HG03045 (cell line): Measurements from ENCODE around the gene HOMER3.
"Not testable (repeated sequence)": the region's sequence is repeated elsewhere in the genome, so short reads cannot be mapped to it uniquely, and the experiment has no call there.

Source experiments
- ATAC-seq: cut with Tn5 transposase; IDR thresholded peaks from one replicate; pipeline ENCODE4 v1.9.1; 2021; ENCODE audit warnings: mild to moderate bottlenecking, moderate library complexity; ENCODE audit not compliant: unreplicated experiment

HOMER3 gene

DNA sequence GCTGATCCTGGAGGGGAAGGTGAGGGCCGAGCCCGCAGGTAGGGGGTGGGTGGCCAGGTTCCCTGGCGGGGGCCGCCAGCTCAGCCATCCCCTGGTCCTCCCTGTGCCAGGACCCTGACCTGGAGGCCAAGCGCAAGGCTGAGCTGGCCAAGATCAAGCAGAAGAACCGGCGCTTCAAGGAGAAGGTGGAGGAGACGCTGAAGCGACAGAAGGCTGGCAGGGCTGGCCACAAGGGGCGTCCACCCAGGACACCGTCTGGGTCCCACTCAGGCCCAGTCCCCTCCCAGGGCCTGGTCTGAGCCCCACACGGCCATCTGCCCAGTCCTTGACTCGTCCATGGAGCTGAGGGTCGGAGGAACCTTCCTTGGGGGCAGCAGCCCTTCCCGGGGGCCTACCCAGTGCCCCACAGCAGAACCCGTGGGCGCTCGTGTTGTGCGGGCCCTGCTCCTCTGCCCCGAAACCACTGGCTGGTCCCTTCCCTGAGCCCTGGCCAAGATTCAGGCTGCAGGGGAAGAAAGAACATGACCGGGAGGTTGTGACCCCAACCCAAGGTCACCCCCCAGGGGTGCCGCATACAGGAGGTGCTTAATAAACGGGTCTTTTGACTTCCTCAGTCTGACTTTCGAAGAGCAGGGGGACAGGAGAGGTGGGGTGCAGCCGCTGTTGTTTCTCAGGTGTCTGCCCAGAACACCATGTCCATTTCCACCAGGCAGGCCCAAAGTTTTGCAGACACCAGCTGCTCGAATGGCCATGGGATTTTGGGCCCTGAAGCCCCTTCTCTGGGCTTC, 12.8 kb downstream of the HOMER3 start:
- no peak for ATAC-seq

DNA sequence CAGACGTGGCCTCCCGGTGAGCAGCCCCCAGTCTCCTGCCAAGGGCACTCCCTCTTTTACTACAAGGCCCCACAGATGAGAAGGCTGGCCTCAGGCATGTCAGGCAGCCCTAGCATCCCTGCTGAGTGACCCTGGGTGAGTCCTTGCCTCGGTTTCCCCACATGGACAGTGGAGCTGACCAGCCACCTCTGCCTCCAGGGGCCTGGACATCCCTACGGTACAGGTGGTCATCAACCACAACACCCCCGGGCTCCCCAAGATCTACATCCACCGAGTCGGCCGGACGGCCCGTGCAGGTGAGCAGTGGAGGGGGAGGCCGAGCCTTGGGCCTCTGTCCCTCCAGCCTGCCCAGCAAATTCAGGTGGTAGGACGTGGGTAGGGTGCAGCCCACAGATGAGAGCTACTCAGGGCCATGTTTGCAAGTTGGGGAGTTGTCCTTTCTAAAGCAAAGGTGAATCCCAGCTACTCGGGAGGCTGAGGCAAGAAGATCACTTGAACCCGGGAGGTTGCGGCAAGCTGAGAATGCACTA, 16.3 kb downstream of the HOMER3 start:
- ATAC-seq, result no peak

DNA sequence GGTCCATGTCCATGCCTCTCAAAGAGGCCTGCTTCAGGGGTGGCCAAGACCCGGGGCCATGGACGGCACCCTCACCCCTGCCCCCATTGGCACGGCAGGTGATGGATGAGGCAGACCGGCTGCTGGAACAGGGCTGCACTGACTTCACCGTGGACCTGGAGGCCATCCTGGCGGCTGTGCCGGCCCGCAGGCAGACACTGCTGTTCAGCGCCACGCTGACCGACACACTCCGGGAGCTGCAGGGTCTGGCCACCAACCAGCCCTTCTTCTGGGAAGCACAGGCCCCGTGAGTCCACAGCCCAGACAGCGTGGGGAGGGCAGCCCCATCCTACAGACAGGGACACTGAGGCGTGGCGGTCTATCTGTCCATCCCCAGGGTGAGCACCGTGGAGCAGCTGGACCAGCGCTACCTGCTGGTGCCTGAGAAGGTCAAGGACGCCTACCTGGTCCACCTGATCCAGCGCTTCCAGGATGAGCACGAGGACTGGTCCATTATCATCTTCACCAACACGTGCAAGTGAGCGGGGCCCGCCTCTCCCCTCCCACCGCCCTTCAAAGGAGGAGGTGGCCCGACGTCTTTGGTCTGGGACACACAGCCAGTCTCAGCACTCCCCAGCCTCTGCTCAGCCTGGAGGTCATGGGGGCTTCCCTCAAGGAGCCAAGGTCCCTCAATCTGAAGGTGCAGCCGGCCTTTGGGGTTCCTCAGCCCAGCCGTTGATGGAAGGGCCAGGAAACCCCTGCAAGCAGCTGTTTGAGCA, 18.6 kb downstream of the HOMER3 start:
- no peak for ATAC-seq

DNA sequence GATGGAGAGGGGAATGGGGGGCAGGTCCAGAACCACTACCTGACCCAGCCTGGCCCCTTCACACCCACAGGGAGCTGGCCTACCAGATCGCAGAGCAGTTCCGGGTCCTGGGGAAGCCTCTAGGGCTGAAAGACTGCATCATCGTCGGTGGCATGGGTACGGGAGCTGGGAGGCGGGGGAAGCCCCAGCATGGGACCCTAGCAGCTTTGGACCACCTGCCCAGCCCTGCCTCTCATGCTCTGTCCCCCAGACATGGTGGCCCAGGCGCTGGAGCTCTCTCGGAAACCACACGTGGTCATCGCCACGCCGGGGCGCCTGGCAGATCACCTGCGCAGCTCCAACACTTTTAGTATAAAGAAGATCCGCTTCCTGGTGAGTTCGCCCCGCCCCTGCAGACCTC, 19.4 kb downstream of the HOMER3 start:
- ATAC-seq, result no peak

DNA sequence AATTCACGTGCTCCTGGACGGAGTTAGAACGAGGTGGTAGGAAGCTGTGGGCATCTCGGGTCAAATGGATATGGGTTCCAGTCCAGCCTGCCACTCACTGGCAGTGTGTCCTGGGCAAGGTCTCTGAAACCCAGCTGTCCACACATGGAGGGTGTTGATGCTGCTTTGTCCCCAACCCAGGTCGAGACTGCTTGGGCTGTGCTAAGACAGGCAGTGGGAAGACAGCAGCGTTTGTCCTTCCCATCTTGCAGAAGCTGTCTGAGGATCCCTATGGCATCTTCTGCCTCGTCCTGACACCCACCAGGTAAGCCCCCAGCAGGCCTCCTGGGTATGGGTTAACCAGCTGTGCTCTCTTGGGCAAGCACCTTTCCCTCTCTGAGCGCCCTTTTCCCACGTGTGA, 20.6 kb downstream of the HOMER3 start:
- ATAC-seq, result no peak

DNA sequence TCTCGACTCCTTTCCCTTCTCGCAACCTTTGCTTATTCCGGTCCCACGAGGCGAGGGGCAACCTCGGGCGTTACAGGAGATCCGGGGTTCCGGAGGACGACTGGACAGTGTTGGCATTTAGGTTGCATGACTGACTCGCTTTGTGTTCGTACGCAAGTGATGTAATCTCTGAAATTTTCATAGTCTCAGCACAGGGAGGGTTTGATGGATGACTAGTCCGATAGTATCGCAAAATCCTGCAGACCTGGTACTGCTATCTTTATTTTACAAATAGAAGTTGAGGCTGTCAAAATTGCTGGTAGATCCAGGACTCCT, 21.2 kb downstream of the HOMER3 start:
- ATAC-seq, result no peak

DNA sequence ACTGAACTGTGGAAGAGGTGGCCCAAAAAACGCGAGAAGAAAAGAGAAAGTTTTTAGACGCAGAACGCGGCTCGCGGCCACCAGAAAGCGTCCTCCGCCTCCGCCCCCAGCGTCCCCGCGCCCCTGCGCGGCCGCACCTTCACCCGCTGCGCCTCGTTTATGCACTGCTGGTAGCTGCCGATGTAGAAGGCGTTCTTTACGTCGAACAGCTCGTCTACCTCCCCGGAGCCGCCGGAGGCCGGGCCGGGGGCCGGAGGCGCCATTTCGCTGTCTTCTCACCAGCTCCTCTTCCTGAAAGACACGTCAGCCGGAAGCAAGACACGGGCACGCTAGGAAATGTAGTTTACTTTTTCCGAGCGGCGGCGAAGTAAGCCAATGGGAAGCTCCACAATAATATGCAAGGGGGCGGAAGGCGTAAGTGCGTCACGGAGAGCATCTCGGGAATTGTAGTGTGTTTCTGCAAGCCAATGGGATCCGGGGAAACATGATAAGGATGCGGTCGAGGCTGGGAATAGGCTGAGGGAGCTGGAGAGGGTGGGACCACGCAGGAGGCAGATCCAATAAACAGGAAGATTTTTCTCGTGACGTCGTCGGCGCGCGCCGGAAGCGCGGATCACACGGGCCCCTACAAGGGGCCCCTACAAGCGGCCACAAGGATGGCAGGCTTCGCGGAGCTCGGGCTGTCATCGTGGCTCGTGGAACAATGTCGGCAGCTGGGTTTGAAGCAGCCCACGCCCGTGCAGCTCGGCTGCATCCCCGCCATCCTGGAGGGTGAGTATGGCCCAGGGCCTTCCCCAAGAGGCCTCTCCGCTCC, 21.7 kb downstream of the HOMER3 start, which contains the start of the genes COPE and DDX49:
Gene COPE, minus strand, starts transcription at position 302 of the 814 bp plus-strand sequence. Its CDS starts 39 bp downstream, at position 263.
Gene DDX49, plus strand, starts transcription at position 630 of the 814 bp plus-strand sequence. Its CDS starts 27 bp downstream, at position 657.
- peak; percentile 91 for ATAC-seq

DNA sequence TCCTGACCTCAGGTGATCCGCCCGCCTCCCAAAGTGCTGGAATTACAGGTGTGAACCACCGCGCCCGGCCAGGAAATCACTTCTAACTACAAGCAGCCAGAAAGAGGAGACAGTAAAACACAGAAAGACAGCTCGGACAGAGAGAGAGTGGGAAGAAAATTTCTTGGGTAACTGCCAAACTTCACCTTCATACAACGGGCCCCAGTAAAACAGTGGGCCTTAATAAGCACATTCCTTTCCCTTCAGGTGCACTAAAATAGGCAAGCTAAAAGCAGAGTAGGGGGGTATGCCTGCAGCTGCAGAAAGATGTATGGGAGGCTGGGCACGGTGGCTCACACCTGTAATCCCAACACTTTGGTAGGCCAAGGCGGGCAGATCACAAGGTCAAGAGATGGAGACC, 23.4 kb downstream of the HOMER3 start:
- not testable (repeated sequence) for ATAC-seq

DNA sequence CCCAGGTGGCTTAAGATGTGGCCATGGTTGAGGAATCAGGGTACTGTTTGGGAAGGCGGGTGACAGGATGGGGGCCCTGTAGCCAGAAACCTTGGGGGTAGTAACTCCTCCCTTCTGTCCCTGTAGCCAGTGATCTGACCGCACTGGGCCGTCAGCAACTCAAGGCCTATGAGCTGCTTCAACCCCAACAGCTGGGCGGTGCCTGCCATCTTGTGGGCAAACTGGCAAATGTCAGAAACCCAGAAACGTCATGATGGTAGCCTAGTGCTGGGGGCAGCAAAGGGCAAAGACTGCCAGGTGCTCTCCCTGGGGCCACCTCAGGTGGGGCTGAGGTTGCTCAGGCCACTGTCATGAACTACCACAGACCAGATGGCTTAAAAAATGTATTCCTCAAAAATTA, 25.4 kb downstream of the HOMER3 start:
- ATAC-seq, result no peak

DNA sequence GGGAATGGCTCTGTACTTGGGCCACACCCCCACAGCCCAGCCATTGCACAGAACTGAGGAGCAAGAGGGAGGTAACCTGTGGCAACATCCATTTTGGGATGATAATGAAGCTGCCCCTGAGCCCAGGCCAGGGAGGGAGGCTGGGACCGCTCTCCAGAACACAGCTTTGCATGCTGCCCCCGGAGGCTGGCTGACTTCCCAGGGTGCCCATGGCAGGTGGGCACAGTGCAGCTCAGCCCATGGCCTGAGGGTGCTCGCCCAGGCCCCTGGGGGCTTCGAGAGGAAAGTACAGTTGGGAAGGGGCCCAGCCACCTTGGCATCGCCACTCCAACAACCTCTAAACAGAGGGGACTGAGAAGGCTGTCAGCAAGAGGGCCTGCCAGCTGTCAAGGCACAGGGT, 27.6 kb downstream of the HOMER3 start:
- no peak for ATAC-seq

DNA sequence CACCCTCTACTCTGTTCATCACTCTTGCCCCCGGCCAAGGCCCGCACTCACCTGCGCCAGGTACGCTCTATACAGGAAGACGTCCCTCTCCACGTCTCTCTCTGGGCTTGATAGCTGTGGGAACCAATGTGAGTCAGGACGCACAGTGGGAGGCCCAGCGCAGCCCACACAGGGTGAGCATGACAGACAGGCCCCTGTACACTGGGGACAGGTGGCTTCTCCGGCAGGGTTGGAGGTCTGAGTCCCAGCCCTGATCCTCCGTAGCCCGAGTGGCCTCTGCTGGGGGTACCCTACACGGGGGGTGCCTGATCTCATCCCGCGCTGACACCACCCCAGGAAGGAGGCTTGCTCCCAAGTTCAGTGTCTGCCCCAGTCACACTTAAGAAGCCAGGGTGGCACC, 28.1 kb downstream of the HOMER3 start:
- no peak for ATAC-seq

DNA sequence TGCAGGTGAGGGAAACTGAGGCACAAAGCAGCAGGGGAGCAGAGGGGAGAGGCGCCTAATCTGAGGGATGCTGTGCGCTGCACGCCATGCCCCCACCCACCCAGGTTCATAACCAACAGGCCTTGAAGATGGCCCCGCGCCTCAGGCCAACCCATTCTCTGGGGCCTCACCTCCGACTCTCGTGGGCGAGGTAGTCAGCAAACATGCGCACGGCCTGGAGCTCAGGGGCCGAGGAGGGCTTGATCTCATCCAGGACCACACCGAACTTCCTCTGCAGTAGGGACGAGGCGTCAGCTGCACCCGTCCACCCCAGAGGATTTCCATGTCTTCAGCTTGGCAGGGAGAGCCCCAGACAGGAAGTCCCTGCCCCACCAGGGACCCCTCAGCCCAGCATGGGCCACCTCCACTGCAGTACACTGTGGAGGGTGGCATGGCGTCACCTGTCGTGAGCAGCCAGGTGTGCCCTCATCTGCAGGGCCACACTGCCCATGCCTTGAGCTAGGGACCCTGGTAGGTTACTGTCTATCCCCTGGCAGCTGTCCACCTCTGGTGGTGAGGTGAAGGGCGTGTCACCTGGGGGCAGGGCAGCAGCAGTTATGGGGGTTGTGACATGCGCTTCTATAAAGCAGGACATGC, 30.1 kb downstream of the HOMER3 start:
- no peak for ATAC-seq

DNA sequence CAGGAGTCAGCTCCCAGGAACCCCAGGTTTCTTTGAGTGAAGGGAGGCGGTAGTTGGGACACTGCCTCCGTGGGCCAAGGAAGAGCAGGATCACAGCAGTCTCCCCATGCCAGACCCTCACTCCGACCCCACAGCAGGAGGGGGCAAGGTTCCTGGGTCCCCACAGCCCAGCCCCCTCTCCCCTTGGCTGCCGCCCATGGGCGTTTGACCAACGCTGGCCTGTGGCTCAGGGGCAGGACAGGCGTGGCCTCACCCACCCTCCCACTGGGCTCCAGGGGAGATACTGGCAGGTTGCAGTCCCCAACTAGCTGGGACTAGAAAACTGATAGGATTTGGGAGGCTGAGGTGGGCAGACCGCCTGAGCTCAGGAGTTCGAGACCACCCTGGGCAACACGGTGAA, 31.0 kb downstream of the HOMER3 start:
- no peak for ATAC-seq

DNA sequence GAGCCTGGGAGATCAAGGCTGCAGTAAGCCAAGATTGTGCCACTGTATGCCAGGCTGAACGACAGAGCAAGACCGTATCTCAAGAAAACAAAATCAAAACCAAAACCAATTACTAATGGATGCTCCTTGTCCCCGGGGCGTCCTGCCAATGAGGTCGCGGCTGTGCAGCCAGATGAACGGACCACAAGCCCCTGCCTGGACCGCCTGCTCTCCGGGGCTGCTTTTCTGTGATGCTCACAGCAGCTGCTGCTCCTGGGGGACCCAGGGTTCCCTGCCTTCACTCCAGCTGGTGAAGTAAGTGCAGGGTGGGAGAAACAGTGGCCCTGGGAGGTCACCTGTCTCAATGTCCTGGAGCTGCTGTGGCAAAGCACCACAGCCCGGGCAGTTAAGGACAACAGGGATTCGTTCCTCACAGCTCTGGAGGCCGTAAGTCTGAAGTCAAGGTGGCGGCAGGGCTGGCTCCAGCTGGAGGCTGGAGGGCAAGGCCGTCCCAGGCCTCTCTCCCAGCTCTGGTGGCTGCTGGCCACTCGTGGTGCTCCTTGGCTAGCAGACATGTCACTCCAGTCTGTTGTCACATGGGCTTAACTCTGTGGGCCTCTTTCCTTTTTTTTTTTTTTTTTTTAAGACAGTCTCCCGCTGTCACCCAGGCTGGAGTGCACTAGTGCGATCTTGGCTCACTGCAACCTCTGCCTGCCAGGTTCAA, 31.9 kb downstream of the HOMER3 start:
- no peak for ATAC-seq

DNA sequence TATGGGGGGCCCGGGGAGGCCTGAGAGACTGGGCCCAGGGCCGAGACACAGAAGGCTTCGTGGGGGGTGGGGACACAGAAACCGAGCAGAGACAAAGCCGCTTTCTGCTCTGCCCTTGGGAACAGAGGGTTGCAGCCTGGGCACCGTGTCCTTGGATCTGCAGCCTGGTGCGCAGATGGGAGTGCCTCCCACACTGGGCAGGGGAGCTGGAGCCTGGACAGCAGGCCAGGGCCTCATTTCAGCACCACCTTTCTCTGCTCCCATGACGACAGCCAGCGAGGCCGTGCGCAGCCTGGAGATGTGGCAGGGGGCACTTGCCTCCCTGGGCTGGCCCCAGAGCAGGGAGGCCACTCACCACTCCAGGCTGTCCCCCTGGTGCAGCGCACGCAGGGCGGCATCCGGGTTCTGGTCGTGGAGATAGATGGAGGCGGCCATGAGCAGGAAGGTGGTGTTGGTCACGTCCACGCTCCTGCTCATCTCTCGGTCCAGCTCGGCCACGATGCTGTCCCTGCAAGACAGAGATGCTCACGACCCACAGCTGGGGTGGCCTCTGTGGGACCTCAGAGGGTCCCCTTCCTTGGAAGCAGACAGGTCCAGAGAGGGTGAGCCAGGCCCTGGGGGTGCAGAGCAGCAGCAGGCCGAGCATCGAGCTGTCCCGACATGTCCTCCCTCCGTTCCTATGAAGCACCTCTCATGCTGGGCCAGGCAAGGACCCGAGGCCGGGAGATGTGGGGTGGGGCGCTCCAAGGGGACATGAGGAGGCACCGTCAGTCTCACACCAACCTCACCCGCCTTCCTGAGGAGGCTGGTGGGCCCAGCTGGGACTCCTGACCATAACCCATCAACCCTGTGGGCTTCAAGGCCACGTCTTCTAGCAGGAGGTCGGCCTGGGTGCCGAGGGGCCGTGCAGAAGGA, 34.2 kb downstream of the HOMER3 start:
- ATAC-seq, result no peak

DNA sequence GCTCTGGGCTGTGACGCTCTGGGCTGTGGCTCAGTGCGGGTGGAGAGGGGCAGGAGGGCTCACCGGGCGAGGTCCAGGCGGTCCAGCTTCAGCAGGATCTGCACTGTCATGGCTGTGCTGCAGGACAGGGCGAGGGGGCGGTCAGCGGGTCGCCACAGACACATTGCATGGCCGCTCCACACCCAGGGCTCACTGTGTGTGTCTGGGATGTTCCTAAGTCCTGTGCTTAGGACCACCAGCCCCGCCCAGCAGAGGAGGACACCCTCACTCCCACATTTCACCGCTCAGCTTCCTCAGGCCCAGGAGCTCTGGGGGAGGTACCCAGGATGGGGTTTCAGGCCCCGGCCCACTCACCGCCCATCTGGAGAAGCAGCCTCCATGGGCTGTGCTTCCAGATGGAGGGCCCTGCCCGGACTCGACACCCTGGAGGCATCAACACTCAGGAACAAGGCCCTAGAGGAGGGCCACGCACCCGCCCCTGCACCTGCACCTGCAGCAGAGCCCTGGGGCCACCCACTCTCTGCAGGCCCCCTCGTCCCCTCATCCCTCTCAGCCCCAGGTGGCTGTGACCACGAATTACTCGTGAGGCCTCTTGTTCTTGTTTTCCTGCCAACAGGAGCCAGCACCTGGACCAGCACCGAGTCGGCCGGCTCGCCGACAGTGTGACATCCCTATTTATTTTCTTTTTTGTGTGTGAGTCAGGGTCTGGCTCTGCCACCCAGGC, 35.3 kb downstream of the HOMER3 start:
- ATAC-seq, result no peak

DNA sequence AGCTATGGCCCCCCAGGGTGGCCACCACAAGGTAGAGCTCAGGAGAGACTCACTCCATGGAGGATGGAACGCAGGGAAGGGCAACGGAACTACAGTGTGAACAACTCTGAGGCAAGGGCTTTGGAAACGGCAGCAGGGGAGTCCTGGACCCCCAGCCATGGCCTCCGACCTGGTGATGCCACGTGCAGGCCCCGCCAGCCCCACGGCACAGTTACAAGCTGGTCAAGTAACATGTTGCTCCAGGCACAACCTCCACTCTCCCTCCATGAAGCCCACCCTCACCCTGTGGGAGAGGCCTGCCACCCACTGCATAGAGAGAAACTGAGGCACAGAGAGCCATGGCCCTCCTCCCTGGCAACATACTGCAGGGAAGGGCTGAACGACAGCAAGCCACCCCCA, 36.0 kb downstream of the HOMER3 start:
- no peak for ATAC-seq

DNA sequence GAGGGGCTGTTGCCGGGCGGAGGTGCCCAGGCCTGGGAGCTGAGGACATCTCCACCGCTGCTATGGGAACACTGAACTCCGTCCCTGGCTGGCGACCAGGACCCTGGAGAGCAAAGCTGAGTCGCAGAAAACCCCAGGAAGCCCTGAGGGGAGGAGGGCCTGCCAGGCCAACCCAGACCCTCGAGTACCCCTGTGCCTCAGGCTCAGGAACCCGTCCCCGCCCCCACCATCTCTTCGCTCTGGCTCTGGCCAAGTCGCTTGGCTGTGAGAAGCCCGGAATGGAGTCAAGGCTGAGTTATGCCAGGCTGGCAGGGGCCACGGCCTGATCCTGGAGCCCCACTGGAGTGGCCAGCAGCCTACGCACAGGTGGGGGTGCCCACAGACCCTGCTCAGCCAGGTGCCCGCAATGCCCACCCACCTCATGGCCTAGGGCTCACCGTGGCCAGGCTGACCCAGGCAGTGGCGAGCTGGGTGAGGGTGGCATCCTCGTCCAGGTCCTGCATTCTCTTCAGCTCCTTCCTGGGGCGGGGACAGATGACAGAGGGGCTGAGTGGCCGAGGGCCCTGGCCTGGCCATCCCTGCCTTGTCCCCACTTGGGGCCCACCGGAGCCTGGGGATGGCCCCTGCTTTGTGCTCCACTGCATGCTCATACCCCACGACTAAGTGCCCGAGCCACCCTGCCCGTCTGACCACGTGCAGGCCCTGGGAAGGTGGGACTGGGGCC, 36.5 kb downstream of the HOMER3 start:
- ATAC-seq, result no peak
